Endothelial cell of umbilical vein (primary cell): ENCODE results near the gene DCAF10. TPM values are rescaled to one million over a fixed set of nuclear protein-coding genes. Genes with fewer than 3 reads are reported as not detected.

Experiments used
- BruUV-seq: library from RNA; stranded (reverse); fragments of 400-500 nt; replicated peaks from 2 replicates; lab custom pipeline; 2021; lab: Mats Ljungman, UMichigan
- CTCF ChIA-PET: fragments of 300-600, 350-600 bp; sonication (Branson Sonifier 250); formaldehyde crosslinking; loops from one replicate; lab custom pipeline; 2021; ENCODE audit warnings: antibody characterized with exemption, inconsistent platforms; lab: Charles Lee
- POLR2A ChIA-PET: fragments of 300-600, 350-600 bp; sonication (Branson Sonifier 250); formaldehyde crosslinking; loops from one replicate; lab custom pipeline; 2021; ENCODE audit warnings: antibody characterized with exemption, inconsistent platforms; lab: Charles Lee
- DNase-seq: peaks from one replicate; pipeline ENCODE4 v3.0.0-alpha.2; 2011; ENCODE audit warnings: low read depth, low spot score
- FAIRE-seq: peaks from 2 replicates; lab custom pipeline; 2011; peaks lifted over from hg19 to GRCh38; lab: Jason Lieb, UNC
- H2AFZ ChIP-seq: 2 replicates; pipeline ENCODE4 v1.6.0; 2012; ENCODE audit warnings: low read depth, low read length, control low read depth, inconsistent platforms
- H3K27ac ChIP-seq: 2 replicates; pipeline ENCODE4 v1.5.1; 2011; ENCODE audit warnings: low read depth, mild to moderate bottlenecking, control low read depth, low read length, moderate library complexity; ENCODE audit not compliant: insufficient read depth
- H3K27me3 ChIP-seq, 2 experiments: 2 replicates each; pipeline versions ENCODE4 v1.6.0 to v1.6.1; 2011; ENCODE audit warnings: low read length in 2 of 2, mixed read lengths in 1 of 2; ENCODE audit not compliant: control insufficient read depth in 2 of 2, insufficient read depth in 2 of 2
- H3K36me3 ChIP-seq, 2 experiments: 2 replicates in 1 of 2; 3 replicates in 1 of 2; pipeline ENCODE4 v1.5.1; 2011; ENCODE audit warnings: low read length in 2 of 2, mild to moderate bottlenecking in 1 of 2, moderate library complexity in 1 of 2; ENCODE audit not compliant: control insufficient read depth in 2 of 2, insufficient read depth in 2 of 2; ENCODE audit errors: extremely low read depth in 1 of 2
- H3K4me1 ChIP-seq: 3 replicates; pipeline ENCODE4 v1.5.1; 2011; ENCODE audit warnings: mild to moderate bottlenecking, low read length; ENCODE audit not compliant: control insufficient read depth, insufficient read depth; ENCODE audit errors: extremely low read depth
- H3K4me2 ChIP-seq: 2 replicates; pipeline ENCODE4 v1.6.1; 2011; ENCODE audit warnings: low read length, control low read depth, mixed read lengths; ENCODE audit not compliant: insufficient read depth
- H3K4me3 ChIP-seq, 3 experiments: fragments of 200-600 bp in 1 of 3; sonication (generic), shearing (Covaris generic) in 1 of 3; replicated peaks in 1 of 3; 2 replicates each; pipeline ENCODE4 v1.5.1; 2011 to 2016; ENCODE audit warnings: control low read depth in 3 of 3, low read length in 3 of 3, mild to moderate bottlenecking in 2 of 3, inconsistent platforms in 1 of 3, low read depth in 1 of 3, moderate library complexity in 1 of 3; ENCODE audit not compliant: insufficient read depth in 1 of 3
- H3K79me2 ChIP-seq: 2 replicates; pipeline ENCODE4 v1.6.0; 2012; ENCODE audit warnings: low read length, inconsistent platforms; ENCODE audit not compliant: control insufficient read depth, insufficient read depth
- H3K9ac ChIP-seq: replicated peaks from 2 replicates; pipeline ENCODE3; 2011; ENCODE audit warnings: low read length, control low read depth; ENCODE audit not compliant: insufficient read depth; ENCODE audit errors: extremely low read depth
- H3K9me1 ChIP-seq: replicated peaks from 3 replicates; pipeline ENCODE4 v1.6.0; 2011; ENCODE audit warnings: mild to moderate bottlenecking, low read length; ENCODE audit not compliant: control insufficient read depth, insufficient read depth; ENCODE audit errors: extremely low read depth
- H3K9me3 ChIP-seq: replicated peaks from 2 replicates; pipeline ENCODE4 v1.5.1; 2012; ENCODE audit warnings: low read length, inconsistent platforms; ENCODE audit not compliant: control insufficient read depth, insufficient read depth
- H4K20me1 ChIP-seq: replicated peaks from 2 replicates; pipeline ENCODE3; 2011; ENCODE audit warnings: mild to moderate bottlenecking, low read length; ENCODE audit not compliant: control insufficient read depth, insufficient read depth; ENCODE audit errors: extremely low read depth
- CTCF ChIP-seq, 2 donors: IDR thresholded peaks; 1 replicate in 1 of 2; 2 replicates in 1 of 2; pipeline ENCODE4 v1.5.1; 2011; ENCODE audit warnings: low read length in 2 of 2, mild to moderate bottlenecking in 2 of 2, moderate library complexity in 2 of 2, control low read depth in 1 of 2, inconsistent platforms in 1 of 2, low read depth in 1 of 2; ENCODE audit not compliant: insufficient read depth in 1 of 2; ENCODE audit errors: extremely low read depth in 1 of 2
- EZH2 ChIP-seq: IDR thresholded peaks from 2 replicates; pipeline ENCODE4 v1.6.1; 2012; ENCODE audit warnings: borderline replicate concordance, low read depth, mild to moderate bottlenecking, moderate library complexity, low read length, inconsistent platforms; ENCODE audit not compliant: severe bottlenecking
- FOS ChIP-seq: IDR thresholded peaks from 2 replicates; pipeline ENCODE4 v1.6.1; 2011; ENCODE audit warnings: mild to moderate bottlenecking, low read length, moderate library complexity, borderline replicate concordance; ENCODE audit not compliant: insufficient read depth
- GATA2 ChIP-seq: IDR thresholded peaks from 2 replicates; pipeline ENCODE4 v1.7.0; 2011; ENCODE audit warnings: low read depth, mild to moderate bottlenecking, moderate library complexity, mixed read lengths, low read length; ENCODE audit not compliant: insufficient read length, insufficient read depth
- JUN ChIP-seq: IDR thresholded peaks from 2 replicates; pipeline ENCODE4 v1.6.1; 2011; ENCODE audit warnings: borderline replicate concordance, low read depth; ENCODE audit not compliant: insufficient read length, insufficient read depth
- MAX ChIP-seq: IDR thresholded peaks from 2 replicates; pipeline ENCODE4 v1.6.1; 2011; ENCODE audit not compliant: insufficient read depth, insufficient read length
- MYC ChIP-seq: IDR thresholded peaks from one replicate; pipeline ENCODE4 v1.6.1; 2011; ENCODE audit warnings: mild to moderate bottlenecking, low read depth, low read length
- POLR2A ChIP-seq: IDR thresholded peaks from 2 replicates; pipeline ENCODE4 v1.6.1; 2012; ENCODE audit warnings: low read depth, mild to moderate bottlenecking, control low read depth, low read length
- POLR2AphosphoS5 ChIP-seq: IDR thresholded peaks from 2 replicates; pipeline ENCODE4 v1.6.1; 2012; ENCODE audit warnings: low read depth, mild to moderate bottlenecking, control low read depth, low read length, moderate library complexity; ENCODE audit not compliant: insufficient read depth
- dilution Hi-C: fragments of 300-500 bp; cut with MboI; formaldehyde crosslinking; loops from one replicate; pipeline ENCODE4 v1.15.0; 2019; ENCODE audit warnings: low sequenced_read_pairs; ENCODE audit not compliant: extremely low pct_ligation_motif_present
- intact Hi-C: fragments of 100-400 bp; cut with micrococcal nuclease; formaldehyde crosslinking; loops from one replicate; pipeline ENCODE4 v1.10.0; 2022
- polyA plus RNA-seq, 4 experiments: library from polyadenylated mRNA; depleted of rRNA in 3 of 4; stranded (reverse) in 3 of 4; unstranded in 1 of 4; fragments of >200 nt; gene quantifications; 2 replicates each; pipeline versions ENCODE4 v1.2.1 to v1.2.3, GENCODE V29; 2011 to 2012; ENCODE audit warnings: missing spikeins in 1 of 4
- total RNA-seq: library from RNA; stranded (reverse); gene quantifications from 2 replicates; pipeline ENCODE4 v1.2.3, GENCODE V29; 2021

The DCAF10 gene
- total and polyA plus RNA-seq, 2 donors (not counting 3 experiments of a cell fraction or from before 2014, with no cell fraction given), result 13.1 to 21.5 TPM

- peak within 1 kb of the TSS; percentile 34 for H3K27ac ChIP-seq
- no peaks in the 10 kb centered on the region for H3K9me3 ChIP-seq
- H3K9me1 ChIP-seq, result no peaks in the 10 kb centered on the region
- intact Hi-C loops (loop anchor here (1.0 to 10.0 kb wide), 5 partner anchors 15 to 300 kb away; partner anchors contain the start of genes DCAF10, POLR1E, SLC25A51 and TRMT10B), dilution Hi-C loops (no loop called here)
- H3K4me2 ChIP-seq, result peak within 1 kb of the TSS; percentile 79
- POLR2A ChIA-PET, result interaction anchor here (1.2 kb wide), 1 partner anchor 16 kb away, joined by 7 read pairs; the partner anchor contains the start of gene DCAF10
- H3K27me3 ChIP-seq, result no peaks in the 10 kb centered on the region
- peak within 1 kb of the TSS; percentile 72 for H3K9ac ChIP-seq
- no peak for TF ChIP-seq EZH2
- no peak for TF ChIP-seq MYC
- no peak for TF ChIP-seq JUN
- no peak for TF ChIP-seq GATA2
- TF ChIP-seq CTCF (IDR thresholded peaks at IDR 0.05; ENCODE audit: extremely low read depth in 1 of 2, insufficient read depth in 1 of 2, low read depth in 1 of 2, low read length in 2 of 2), result no peak
- TF ChIP-seq POLR2A, result peak; percentile 94
- peak; percentile 96 for TF ChIP-seq POLR2AphosphoS5
- no peak for TF ChIP-seq MAX
- TF ChIP-seq FOS, result no peak
- peaks cover 30% of the 10 kb centered on the region for H3K79me2 ChIP-seq
- H3K4me3 ChIP-seq, result peak within 1 kb of the TSS; percentile 42 to 80 (median 64)
- TSS peak; percentile 81 for BruUV-seq
- H3K4me1 ChIP-seq, result peaks cover 12% of the 10 kb centered on the region
- DNase-seq (peak; percentile 91), FAIRE-seq (peak; percentile 81)
- no peaks in the 10 kb centered on the region for H4K20me1 ChIP-seq
- CTCF ChIA-PET, result interaction anchor here (0.9 to 1.5 kb wide), 4 partner anchors 10 to 479 kb away, joined by 3 to 4 read pairs (median 4); partner anchors contain the start of gene TOMM5
- H3K36me3 ChIP-seq, result peaks cover 5 to 22% of the 10 kb centered on the region in 2 experiments
- peak within 1 kb of the TSS; percentile 91 for H2AFZ ChIP-seq
Observed at GRCh38 chr9:37784616-37785483, 15.7 kb upstream of the DCAF10 start, which contains the start of gene EXOSC3. TSS of gene EXOSC3 (minus strand) at chr9:37785064. CDS start at chr9:37785044, 20 bp downstream.
